ENCODE measurements around the gene TOX2.

TOX2 gene

DNA sequence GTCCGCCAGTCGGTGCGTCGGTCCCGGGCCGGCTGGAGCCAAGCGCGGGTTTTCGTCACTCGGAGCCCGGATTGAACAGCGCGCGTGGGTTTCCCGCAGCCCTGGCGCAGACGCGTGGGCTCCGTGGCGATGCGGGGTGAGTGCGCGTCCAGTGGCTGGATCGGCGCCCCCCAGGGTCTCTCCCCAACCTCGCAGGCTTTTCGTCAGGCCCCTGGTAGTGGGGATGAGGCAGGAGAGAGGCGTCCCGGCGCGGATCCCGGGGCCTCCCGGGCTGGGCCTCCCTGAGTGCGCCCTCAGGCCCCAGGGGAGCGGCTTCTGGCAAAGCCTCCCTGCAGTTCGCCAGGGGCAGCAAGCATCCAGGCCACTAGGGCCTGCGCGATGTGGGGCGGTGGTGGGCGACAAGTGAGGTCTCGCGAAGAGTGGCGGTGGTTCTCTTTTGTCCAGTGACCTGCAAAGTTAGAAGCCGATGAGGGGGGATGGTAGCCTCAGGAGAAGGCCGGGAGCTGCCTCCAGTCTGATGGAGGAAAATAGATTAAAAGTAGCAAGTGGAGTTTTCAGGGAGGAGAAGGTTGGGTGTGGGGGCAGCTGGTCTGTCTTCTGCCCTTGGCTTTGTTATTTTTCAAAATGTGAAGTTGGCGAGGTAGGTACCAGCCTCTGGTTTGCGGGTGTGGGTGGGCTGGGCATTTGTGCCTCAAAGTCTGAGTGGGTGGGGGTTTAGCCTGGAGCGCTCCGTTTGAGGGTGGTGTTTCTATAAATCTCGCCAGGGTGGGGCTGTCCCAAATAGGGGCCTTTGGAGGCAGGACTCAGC, 1.6 kb downstream of the TOX2 start:
- FAIRE-seq: no peak

DNA sequence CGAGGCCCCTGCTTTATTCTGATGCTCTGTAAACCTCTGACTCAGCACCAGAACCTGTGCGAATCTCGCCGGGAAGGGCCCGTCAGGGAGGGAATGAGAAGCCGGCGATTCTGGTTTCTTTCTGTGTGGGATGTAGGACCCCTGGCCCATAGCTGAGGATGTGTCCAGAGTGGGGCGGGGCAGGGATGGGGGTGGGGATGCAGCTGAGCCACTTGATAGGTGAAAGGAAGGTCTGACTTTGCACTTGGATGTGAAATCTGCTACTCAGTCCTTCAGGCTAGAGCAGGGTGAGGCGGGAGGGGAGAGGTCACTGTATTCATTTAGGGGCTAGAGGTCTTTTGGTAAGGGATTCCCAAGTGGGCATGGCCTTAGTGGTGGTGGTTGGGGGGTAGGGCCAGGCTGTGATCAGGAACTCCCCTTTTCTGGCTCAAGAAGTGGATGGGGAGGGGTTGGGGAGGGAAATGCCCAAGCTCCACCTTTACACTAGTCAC, 2.3 kb downstream of the TOX2 start:
- FAIRE-seq: no peak

DNA sequence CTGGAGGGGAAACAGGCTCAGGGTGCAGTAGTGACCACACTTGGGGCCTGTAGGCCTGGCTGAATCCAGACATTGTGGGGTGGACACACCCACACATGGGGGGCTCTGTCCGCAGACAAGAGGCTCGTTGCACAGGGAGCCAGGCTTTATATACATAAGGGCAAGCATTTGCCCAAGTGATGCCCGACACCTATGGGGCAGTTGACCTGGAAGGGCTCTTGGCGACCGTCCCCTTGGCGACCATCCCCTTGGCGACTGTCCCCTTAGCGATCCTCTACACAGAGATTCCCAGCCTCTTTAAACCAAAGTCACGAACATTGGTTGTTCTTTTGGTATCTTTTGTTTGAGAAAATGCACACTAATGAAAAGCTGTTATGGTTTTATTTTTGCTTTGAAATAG, 2.7 kb downstream of the TOX2 start:
- no peak for FAIRE-seq

DNA sequence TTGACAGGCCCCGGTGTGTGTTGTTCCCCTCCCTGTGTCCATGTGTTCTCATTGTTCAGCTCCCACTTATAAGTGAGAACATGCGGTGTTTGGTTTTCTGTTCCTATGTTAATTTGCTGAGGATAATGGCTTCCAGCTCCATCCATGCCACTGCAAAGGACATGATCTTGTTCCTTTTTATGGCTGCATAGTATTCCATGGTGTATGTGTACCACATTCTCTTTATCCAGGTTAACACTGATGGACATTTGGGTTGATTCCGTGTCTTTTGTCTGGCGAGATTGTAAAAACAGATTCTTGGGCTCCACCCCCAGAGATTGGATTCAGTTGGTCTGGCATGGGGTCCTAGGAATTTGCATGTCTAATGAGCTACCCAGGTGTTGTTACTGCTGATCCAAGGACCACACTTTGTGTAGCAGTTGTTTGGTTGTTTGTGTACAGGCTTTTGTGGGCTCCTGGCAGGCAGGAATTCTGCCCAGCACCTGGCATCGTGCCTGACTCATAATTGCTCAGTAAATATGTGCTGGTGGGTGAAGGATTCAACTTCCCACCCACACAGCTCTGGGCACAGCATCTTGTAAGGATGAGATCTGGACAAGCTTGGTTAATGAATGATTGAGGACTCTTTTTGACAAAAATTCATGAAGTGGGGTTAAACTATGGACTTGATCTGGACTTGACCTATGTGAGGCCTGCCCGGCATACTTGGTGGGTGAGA, 5.2 kb downstream of the TOX2 start:
- no peak for FAIRE-seq

DNA sequence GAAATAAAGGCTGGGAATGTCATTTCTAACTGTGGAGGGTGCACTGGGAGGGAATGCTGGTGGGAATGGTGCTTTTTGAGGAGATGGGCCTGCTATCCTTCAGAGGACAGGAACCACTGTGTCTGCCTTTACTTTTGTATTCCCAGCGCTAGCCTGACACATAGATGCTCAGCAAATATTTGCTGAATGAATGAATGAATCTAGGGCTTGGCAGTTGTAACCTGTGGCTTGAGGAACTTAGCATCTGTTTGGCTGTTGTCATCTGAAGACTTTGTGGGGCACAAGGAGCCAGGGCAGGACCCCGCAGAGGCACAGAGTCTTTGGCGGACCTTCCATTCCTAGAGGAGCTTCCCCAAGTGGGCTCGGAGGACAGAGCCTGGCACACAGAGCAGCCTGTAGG, 6.1 kb downstream of the TOX2 start:
- no peak for FAIRE-seq

DNA sequence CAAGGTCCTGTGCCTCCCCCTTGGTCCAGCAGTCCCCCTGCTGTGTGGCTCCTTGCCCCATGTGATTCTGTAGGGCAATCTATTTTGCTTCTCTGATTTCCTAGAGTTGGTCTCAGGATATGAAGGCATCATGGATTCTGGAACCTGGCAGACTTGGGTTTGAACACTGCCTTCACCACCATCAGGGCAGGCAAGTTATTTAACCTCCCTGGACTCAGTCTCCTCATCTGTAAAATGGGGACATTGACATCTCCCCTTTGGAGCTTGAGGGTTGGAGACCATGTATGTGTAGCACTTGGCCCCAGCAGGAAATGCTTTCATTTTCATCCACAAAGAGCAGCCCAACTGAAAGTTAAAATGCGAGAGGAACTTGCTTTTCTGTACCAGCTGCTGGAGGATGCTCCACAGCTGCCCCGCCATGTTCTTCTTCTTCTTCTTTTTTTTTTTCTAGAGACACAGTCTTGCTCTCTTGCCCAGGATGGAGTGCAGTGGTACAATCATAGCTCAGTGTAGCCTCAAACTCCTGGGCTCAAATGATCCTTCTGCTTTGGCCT, 6.7 kb downstream of the TOX2 start:
- no peak for FAIRE-seq

DNA sequence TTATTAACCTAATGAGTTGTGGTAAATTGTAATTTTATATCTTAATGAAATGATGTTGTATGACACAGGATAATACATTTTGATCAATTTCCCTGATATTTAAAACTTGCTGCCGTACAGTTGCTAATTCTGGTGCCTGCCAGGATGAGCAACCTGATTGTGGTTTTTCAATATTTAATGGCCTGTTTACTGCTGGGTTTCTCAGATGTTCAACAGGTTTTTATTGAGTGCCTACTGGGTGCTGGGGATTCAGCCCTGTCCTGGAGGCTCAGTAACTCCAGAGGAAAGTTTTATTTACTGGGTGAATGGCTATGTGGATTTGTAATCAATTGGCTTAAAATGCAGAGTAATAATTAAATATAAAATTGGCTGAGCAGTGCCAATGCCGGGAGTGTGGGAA, 8.0 kb downstream of the TOX2 start:
- no peak for FAIRE-seq

DNA sequence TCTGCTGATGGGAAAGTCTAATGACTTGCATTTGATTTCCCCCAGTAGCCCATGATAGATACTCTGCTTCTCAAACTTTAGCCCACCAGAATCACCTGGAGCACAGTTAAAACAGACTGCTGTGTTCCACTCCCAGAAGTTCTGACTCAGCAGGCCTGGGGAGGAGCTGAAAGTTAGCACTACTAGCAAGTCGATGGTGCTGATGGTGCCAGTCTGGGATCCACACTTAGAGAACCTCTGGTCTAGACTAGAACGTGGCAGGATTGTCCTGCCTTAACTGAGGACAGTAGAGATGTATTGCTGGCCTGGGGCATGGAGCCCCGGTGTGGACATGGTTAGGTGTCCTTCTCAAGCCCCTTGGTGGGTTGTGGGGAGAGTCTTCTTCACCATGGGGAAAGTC, 8.7 kb downstream of the TOX2 start:
- no peak for FAIRE-seq

DNA sequence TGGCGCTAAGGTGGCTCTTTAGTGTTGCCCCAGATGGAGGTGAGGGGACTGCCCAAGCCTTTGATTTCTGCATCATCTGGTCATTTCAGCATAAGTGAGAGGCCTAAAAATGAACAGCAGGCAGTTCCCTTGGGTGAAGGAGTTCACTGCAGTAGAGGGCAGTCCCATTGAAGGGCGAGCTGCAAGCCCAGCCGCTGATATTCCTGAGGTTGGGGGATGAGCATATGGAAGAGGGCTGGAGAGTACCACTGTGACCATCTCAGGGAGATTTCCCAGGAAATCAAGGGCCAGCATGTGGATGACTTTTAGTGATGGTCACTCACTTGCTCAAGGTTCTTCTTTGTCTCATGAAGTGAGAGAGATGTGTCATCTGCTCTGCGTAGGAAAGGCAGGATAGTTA, 9.3 kb downstream of the TOX2 start:
- no peak for FAIRE-seq

DNA sequence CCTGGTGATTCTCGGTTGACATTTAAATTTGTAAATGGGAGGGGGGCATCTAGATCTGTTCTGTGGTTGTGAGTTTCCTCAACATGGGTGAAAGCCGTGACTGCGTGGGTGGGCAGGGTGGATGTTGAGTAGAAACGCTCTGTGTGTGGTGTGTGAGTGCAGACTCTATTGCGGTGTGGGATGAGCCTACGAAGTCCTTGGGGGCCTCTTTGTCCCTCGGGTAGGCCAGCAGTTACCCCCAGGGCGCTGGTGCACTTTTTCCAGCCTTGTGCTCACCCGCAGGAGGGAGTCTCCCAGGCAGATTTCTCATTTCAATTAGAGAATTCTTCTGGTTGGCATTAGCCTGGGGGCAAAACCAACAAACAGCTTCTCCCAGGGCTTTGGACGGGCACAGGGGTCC, 10.6 kb downstream of the TOX2 start:
- FAIRE-seq: no peak

DNA sequence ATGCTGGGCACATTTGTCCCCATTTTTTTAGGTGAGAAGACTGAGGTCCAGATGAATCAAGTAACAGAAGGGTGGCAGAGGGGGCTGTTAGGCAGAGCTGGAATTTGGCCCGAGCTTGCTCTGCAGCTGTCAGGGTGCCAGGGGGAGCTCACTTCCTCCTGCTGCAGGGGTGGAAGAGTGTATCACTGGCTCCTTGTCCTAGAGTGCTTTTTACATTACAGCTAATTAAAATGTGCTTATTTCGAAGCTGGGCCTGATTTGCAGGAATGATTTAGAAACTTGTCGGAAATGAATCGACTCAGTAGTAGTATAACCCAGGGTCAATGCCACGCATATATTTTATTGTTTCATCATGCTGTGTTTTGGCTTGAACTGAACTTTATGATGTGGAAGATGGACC, 11.1 kb downstream of the TOX2 start:
- no peak for FAIRE-seq

DNA sequence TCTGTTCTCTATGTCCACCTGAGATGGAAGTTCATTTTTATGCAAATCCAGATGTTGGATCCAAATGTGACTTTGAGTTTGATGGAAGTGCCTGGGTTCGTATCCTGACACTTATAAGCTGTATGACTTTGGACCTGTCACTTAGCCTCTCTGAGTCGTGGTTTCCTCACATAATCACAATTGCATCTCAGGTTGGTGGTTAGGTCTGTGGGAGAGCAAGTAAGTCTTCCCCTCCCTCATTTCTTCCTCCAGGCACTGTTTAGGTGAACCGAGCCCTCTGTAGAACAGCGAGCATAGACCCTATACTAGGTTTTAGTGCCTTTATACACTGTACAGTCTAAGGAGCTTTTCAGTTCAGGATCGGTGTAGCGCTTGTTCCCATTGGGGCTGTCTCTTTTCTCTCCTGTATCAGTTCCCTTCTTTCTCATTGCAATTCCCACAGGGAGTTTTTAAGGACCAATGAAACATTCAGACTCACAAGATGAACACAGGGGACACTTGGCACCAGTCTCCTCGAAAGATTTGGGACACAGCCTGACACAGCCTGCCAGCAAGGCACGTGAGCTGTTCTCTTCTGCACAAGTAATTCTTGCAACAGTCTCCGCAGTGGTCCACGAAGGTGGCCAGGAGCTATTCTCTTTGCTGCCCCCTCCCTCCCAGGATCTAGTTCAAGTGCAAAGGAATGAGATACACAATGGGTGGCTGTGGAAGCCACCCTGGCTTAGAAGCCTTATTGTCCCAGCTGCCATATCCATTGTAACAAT, 11.8 kb downstream of the TOX2 start:
- no peak for FAIRE-seq

DNA sequence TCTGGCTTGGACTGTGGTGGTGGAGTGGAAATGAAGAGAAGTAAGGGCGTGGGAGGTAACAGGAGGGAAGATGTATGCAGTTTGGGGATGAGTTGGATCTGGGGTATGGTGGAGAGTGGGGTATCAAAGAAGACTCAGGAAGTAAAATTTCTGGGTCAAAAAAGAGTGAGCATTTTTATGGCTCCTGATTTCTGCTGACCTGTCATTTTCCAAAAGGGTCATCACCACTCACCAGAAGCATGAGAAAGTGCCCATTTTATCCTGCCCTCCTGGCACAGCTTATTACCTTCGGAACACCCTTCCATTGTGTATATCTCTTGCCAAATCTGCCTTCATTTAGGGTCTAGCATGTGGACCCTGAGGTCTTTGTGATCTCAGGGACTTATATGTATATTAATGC, 17.3 kb downstream of the TOX2 start:
- no peak for FAIRE-seq

DNA sequence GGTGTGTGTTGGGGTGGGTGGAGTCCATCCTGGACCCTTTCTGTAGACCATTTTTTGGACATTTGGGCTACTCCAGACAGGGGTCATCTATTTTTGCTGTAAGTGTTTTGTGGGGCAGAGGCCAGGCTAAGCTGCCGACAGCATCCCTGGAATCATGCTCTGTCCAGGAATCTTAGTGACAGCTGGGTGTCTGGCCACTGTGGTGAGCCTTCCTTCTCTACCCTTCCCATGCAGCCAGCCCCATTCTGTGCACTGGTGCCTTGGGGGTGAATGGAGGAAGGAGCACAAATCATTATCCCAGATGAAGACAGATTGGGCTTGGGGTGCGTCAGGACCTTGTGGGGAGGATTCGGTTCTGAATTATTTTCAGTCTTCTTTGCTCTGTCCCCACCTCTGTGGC, 20.2 kb downstream of the TOX2 start:
- no peak for FAIRE-seq

DNA sequence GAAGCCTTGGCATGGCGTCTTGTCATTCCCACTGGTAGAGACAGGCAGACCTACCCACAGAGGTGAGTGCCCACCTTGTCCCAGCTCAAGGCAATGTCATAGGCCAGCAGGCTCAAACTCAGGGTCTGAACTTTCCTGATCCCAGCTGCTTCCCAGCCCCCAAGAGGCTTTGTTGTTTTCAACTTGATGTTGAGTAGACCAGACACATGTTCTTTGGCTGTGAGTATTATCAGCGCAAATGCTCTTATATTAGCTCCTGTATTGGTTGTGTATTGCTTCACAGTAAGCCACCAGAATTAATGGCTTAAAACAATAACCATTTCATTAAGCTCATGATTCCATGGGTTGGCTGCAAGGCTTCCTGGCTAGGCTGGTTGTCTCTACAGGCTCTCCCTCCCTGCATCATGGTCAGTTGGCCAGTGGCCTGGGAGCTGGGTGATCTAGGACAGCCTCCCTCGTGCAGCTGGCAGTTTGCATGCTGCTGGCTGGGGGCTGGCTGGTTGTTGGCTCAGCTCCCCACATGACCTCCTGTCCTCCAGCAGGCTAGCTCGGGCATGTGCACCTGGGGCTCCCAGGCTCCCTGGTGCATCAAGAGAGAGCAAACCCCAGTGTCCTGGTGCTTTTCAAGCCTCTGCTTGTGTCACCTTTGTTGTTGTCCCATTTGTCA, 21.6 kb downstream of the TOX2 start:
- FAIRE-seq: no peak

DNA sequence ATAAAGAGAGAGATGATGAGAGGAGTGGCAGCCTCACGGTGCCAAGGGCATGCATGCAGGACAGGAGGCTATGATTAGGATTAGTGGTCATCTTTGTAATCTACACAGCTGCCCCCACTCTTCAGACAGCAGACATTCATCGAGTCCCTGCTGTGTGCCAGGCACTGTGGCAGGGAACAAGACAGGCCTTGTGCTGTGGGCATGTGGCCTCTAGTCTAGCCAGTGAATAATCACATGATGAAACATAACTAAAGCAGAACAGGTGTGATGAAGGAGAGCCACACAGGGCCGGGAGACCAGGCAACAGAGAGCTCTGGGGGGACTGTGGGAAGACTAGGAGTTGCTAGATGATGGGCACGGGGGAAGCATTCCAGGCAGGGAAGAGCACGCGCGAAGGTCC, 22.2 kb downstream of the TOX2 start:
- no peak for FAIRE-seq

DNA sequence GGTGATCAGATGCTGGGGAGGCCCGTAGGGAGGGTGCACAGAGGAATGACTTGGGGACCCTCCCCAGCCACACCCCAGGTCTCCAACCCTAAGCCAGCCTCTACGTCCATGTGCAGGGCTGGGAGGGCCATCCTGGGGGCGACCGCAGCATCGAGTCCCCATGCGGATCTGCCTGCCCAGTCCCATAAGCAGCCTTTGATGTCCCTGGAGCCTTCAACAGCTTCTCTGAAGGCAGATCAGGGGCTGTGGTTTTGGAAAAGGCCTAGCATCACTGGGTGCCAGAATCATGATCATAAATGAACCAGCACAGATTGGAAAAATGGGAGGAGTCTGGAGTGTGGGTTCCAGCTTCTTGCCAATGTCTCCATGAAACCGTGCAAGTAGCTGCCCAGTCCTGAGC, 22.9 kb downstream of the TOX2 start:
- FAIRE-seq: no peak

DNA sequence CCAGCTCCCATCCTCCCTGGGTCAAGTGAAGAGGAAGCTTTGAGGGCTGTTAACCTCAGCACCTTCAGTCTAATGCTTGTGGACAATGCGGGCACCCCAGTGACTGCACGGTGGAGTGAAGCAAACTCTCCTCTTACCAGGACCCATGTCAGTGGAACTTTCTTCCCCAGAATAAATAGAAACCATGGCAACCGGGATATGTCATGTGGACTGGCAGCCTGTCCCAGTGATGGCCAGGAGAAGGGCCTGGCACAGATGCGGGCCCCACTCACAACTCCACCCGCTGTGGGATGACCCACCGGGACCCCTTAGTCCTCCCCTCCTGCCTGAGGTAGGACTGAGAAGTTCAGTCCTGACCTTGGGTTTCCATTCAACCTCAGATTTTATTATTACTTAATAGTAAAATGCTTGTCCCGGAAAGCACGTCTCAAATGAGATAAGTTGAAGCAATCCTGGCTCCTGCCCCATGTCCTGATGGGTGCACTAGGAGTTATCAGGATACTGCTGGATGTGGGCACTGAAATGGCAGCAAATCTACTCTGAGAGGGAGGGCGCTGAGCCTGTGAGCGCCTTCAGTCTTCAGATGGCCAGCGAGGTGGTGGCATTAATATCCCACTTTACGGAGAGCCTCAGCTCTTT, 23.5 kb downstream of the TOX2 start:
- FAIRE-seq: no peak

DNA sequence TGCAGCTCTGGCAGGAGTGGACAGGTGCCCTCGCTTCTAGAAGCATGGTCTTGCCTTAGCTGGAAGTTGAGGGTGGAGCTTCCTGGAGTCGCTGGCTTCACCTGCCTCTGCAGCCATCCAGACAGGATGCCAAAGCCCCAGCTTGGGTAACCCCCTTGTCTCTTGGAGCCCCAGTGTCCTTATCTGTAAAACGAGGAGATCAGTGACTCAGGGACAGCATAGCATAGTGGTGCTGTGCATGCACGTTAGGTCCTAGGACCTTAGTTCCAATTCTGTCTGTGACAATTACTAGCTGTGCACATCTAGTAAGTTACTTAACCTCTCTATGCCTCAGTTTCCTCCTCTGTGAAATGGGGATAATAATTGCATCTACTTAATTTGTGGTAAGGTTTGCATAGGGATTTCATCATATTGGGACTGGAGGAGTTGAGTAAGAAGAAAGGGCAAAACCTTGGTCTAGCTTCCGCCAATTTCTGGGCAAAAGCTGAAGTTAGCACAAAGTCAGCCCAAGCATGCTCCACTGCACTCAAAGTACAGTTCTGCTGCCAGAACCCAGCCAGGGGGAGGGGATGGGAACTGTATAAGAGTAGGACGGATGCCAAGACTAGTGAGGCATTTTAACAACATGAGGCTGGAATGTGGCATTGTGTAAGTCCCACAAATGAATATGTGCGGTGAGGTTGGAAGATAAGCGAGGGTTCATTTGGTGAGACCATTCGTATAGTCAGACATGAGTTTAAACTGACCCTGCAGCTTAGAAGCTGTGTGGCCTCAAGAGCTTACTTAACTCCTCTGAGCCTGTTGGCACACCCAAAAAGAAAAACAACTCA, 24.5 kb downstream of the TOX2 start:
- FAIRE-seq: no peak

DNA sequence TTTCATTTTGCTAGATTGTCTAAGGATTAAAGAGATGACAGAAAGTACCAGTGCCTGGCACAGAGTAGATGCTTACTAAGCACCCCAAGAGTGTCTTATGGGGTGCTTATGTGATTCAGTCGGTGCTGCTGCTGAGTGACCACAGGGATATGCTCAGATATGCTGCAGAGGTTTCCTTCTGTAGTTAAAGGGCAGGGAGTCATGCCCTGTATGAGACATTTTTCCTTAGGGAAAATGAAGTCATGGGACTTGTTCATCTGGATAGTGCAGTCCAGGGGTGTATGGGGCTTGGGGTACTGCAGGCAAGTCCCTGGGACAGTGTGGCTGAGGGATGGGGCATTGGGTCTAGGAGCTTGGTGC, 25.1 kb downstream of the TOX2 start:
- FAIRE-seq: no peak

DNA sequence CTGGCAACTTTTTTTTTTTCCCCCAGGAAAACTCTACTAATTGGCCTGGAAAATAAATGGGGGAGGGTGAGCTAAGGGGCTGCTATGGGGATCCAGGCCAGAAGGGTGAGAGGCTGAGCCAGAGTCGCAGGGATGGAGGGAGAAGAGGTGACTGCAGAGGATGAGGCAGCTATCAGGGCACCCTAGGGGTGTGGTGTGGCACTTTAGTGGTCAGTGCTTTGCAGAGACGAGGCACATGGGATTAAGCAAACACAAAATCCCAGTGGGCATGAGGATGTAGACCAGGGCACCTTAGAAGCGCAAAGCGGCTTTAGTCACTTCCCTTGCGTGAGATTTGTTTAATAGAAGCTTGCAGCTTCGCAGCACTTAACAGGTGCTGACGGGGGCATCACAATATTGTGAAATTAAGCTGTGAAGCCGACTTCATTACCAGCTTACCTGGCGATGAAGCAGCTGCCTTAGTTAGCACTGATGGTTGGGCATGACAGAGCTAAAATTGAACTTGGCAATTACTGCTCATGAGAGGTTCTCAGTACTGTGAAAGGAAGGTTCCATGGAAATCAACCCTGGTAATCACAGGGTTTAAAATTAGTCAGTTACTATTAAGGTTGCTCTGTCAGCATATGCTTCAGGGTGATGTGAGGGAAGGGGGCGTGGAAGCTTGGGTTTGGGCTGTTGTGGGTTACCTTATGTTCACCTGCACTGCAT, 26.0 kb downstream of the TOX2 start:
- FAIRE-seq: no peak

All from TTC549 (cell line).